ENCODE results near the gene TRIM54. TPM values are rescaled to one million over a fixed set of nuclear protein-coding genes. Genes with fewer than 3 reads are reported as not detected.

Gene TRIM54
- polyA plus RNA-seq, 3 donors = not detected

GRCh38 chr2:27305516-27305915 lies 23.3 kb downstream of the TRIM54 start:
- peaks cover 4 to 32% of the 10 kb centered on the region in 2 donors for H3K27me3 ChIP-seq (ENCODE audit: control insufficient read depth in 2 of 2, insufficient read depth in 2 of 2, low read length in 2 of 2)

GRCh38 chr2:27306136-27306535 lies 23.9 kb downstream of the TRIM54 start:
- DNase-seq = no peak
- peaks cover 4 to 18% of the 10 kb centered on the region in 2 donors for H3K36me3 ChIP-seq (replicated peaks in 1 of 2; ENCODE audit: control insufficient read depth in 1 of 2, insufficient read depth in 2 of 2, low read length in 2 of 2)
- no peak overlapping the region for H3K27ac ChIP-seq (ENCODE audit: low read depth in 1 of 2, low read length in 2 of 2)
- H3K79me2 ChIP-seq (ENCODE audit: insufficient read depth, low read length) = no peaks in the 10 kb centered on the region
- peaks cover 21 to 27% of the 10 kb centered on the region in 2 donors for H3K36me3 Mint-ChIP-seq
- peak overlapping the region; percentile 21 for H3K9ac ChIP-seq (ENCODE audit: insufficient read depth, low read length, poor library complexity, severe bottlenecking)
- H3K4me3 ChIP-seq (replicated peaks in 1 of 3; ENCODE audit: low read depth in 2 of 3, low read length in 3 of 3) = no peak overlapping the region
- no peak for TF ChIP-seq CTCF (IDR thresholded peaks at IDR 0.05)
- H3K4me3 Mint-ChIP-seq = peak overlapping the region in 1 of 2 donors; percentile 59
- peaks cover 0 to 7% of the 10 kb centered on the region in 2 donors for H3K9me3 ChIP-seq (replicated peaks in 1 of 2; ENCODE audit: control insufficient read depth in 1 of 2, insufficient read depth in 1 of 2, low read length in 2 of 2)
- H3K4me1 ChIP-seq (ENCODE audit: control insufficient read depth in 1 of 2, insufficient read depth in 2 of 2, low read length in 2 of 2) = peaks cover 12 to 14% of the 10 kb centered on the region in 2 donors
- 40% methylated on average over 24 of the region's 26 CpGs for WGBS (ENCODE audit: insufficient coverage)
- peaks cover 38 to 47% (median 45%) of the 10 kb centered on the region in 3 donors for H3K27me3 Mint-ChIP-seq (ENCODE audit: low read depth in 3 of 3)
- H4K20me1 ChIP-seq (ENCODE audit: insufficient read depth, low read length) = no peaks in the 10 kb centered on the region
- H3K4me1 Mint-ChIP-seq = peaks cover 17% of the 10 kb centered on the region
- no peak overlapping the region for H2AFZ ChIP-seq (ENCODE audit: insufficient read depth, low read depth, low read length, poor library complexity, severe bottlenecking)
- H3K27me3 ChIP-seq (ENCODE audit: control insufficient read depth in 2 of 2, insufficient read depth in 2 of 2, low read length in 2 of 2) = peaks cover 4 to 32% of the 10 kb centered on the region in 2 donors
- H3K27ac Mint-ChIP-seq = no peak overlapping the region
- no peak overlapping the region for H3K4me2 ChIP-seq (replicated peaks; ENCODE audit: extremely low read depth, low read length, poor library complexity, severe bottlenecking)
- intact Hi-C loops (cut with micrococcal nuclease) = no loop called here
- H3K9me3 Mint-ChIP-seq = peaks cover 0 to 6% (median 1%) of the 10 kb centered on the region in 7 donors

More at GRCh38 chr2:27305516-27305915, 23.3 kb downstream of the TRIM54 start:
- no peak overlapping the region for H2AFZ ChIP-seq (ENCODE audit: insufficient read depth, low read depth, low read length, poor library complexity, severe bottlenecking)
- no peak overlapping the region for H3K4me2 ChIP-seq (replicated peaks; ENCODE audit: extremely low read depth, low read length, poor library complexity, severe bottlenecking)
- Mint-ChIP-seq H3K36me3 (peaks cover 18 to 23% of the 10 kb centered on the region in 2 donors), H3K27me3 (ENCODE audit: low read depth in 3 of 3) (peaks cover 37 to 48% (median 47%) of the 10 kb centered on the region in 3 donors), H3K9me3 (peaks cover 0 to 6% (median 1%) of the 10 kb centered on the region in 7 donors), H3K27ac (peak overlapping the region in 1 of 7 donors; percentile 28), H3K4me1 (peaks cover 17% of the 10 kb centered on the region), H3K4me3 (peak overlapping the region in 1 of 2 donors; percentile 59)
- intact Hi-C loops (cut with micrococcal nuclease) = no loop called here
- no peaks in the 10 kb centered on the region for H4K20me1 ChIP-seq (ENCODE audit: insufficient read depth, low read length)
- H3K79me2 ChIP-seq (ENCODE audit: insufficient read depth, low read length) = no peaks in the 10 kb centered on the region
- no peak for TF ChIP-seq CTCF (IDR thresholded peaks at IDR 0.05)
- WGBS (ENCODE audit: insufficient coverage) = 93% methylated on average over 16 of the region's 16 CpGs
- peaks cover 0 to 7% of the 10 kb centered on the region in 2 donors for H3K9me3 ChIP-seq (replicated peaks in 1 of 2; ENCODE audit: control insufficient read depth in 1 of 2, insufficient read depth in 1 of 2, low read length in 2 of 2)
- H3K27ac ChIP-seq (ENCODE audit: low read depth in 1 of 2, low read length in 2 of 2) = no peak overlapping the region
- no peak for DNase-seq
- H3K9ac ChIP-seq (ENCODE audit: insufficient read depth, low read length, poor library complexity, severe bottlenecking) = no peak overlapping the region
- H3K36me3 ChIP-seq (replicated peaks in 1 of 2; ENCODE audit: control insufficient read depth in 1 of 2, insufficient read depth in 2 of 2, low read length in 2 of 2) = peaks cover 4 to 16% of the 10 kb centered on the region in 2 donors
- H3K4me3 ChIP-seq (replicated peaks in 1 of 3; ENCODE audit: low read depth in 2 of 3, low read length in 3 of 3) = no peak overlapping the region
- H3K4me1 ChIP-seq (ENCODE audit: control insufficient read depth in 1 of 2, insufficient read depth in 2 of 2, low read length in 2 of 2) = peaks cover 12 to 14% of the 10 kb centered on the region in 2 donors

Measured in CD14-positive monocyte (primary cell).